A549 (cell line): Measurements from ENCODE around the gene KAT8. TPM values are rescaled to one million over a fixed set of nuclear protein-coding genes. Genes with fewer than 3 reads are reported as not detected.
"Not testable (repeated sequence)": the region's sequence is repeated elsewhere in the genome, so short reads cannot be mapped to it uniquely, and the experiment has no call there.

Experiments
- ATAC-seq, 2 experiments: fragments of 200-7000 bp in 1 of 2; fragments of >200 bp in 1 of 2; cut with Nextera tagmentation in 1 of 2; cut with Tn5 transposase in 1 of 2; 3 replicates each; pipeline versions ENCODE4 v1.8.0 to v1.9.1; 2018 to 2020; ENCODE audit warnings: mild to moderate bottlenecking in 1 of 2, moderate library complexity in 1 of 2
- CTCF ChIA-PET: fragments of 300-600 bp; sonication (Branson Sonifier 250); formaldehyde crosslinking; extraction: SDS; loops from one replicate; lab custom pipeline; 2021; ENCODE audit warnings: antibody characterized with exemption, inconsistent platforms; lab: Yijun Ruan, JAX
- POLR2A ChIA-PET: fragments of 350-600 bp; formaldehyde crosslinking; extraction: SDS; loops from one replicate; lab custom pipeline; 2021; ENCODE audit warnings: antibody characterized with exemption, inconsistent platforms; lab: Yijun Ruan, JAX
- DNase-seq, 2 experiments: peaks; one replicate each; pipeline versions ENCODE4 v3.0.0 to v3.0.0-alpha.2; 2011 to 2016; ENCODE audit warnings: low read depth in 1 of 2, low spot score in 1 of 2
- FAIRE-seq: peaks from 2 replicates; lab custom pipeline; 2011; peaks lifted over from hg19 to GRCh38; lab: Jason Lieb, UNC
- H3K27ac ChIP-seq, 2 experiments: fragments of >200 bp; sonication (Bioruptor Twin); formaldehyde crosslinking; 3 replicates each; pipeline ENCODE4 v1.5.1; 2016 to 2017
- H3K4me1 ChIP-seq: fragments of >200 bp; sonication (Bioruptor Twin); formaldehyde crosslinking; 3 replicates; pipeline ENCODE4 v1.6.1; 2016
- H3K4me2 ChIP-seq: fragments of >200 bp; sonication (Bioruptor Twin); formaldehyde crosslinking; 3 replicates; pipeline ENCODE4 v1.6.1; 2016
- H3K4me3 ChIP-seq: fragments of >200 bp; sonication (Bioruptor Twin); formaldehyde crosslinking; 3 replicates; pipeline ENCODE4 v1.5.1; 2016
- H3K9me3 ChIP-seq: fragments of >200 bp; sonication (Bioruptor Twin); formaldehyde crosslinking; 3 replicates; pipeline ENCODE4 v1.6.1; 2016
- ATOH8 ChIP-seq: fragments of 250-450 bp; sonication (Bioruptor Pico); IDR thresholded peaks from 2 replicates; pipeline ENCODE4 v1.5.0; 2020; ENCODE audit warnings: low read depth, mild to moderate bottlenecking, moderate library complexity
- CHD4 ChIP-seq: fragments of 200-600 bp; sonication (generic); IDR thresholded peaks from 2 replicates; pipeline ENCODE4 v1.6.1; 2016; ENCODE audit warnings: antibody characterized with exemption, mild to moderate bottlenecking, borderline replicate concordance
- EHF ChIP-seq: fragments of 250-450 bp; sonication (Bioruptor Pico); IDR thresholded peaks from 2 replicates; pipeline ENCODE4 v1.5.0; 2020; ENCODE audit warnings: mild to moderate bottlenecking
- FOSB ChIP-seq: fragments of 250-450 bp; sonication (Bioruptor Pico); IDR thresholded peaks from 2 replicates; pipeline ENCODE4 v1.5.0; 2020; ENCODE audit warnings: mild to moderate bottlenecking, moderate library complexity
- FOSL2 ChIP-seq, 2 experiments: fragments of 450-650 bp in 1 of 2; fragments of >200 bp in 1 of 2; sonication (Bioruptor Twin) in 1 of 2; formaldehyde crosslinking; IDR thresholded peaks; 2 replicates each; pipeline versions ENCODE4 v1.5.0 to v1.6.1; 2016 to 2020; ENCODE audit warnings: mild to moderate bottlenecking in 1 of 2, moderate library complexity in 1 of 2
- GATA3 ChIP-seq: IDR thresholded peaks from 2 replicates; pipeline ENCODE4 v1.6.1; 2012; ENCODE audit warnings: borderline replicate concordance
- HMGXB4 ChIP-seq: fragments of 250-450 bp; sonication (Bioruptor Pico); IDR thresholded peaks from 2 replicates; pipeline ENCODE4 v1.5.0; 2021; ENCODE audit warnings: mild to moderate bottlenecking, moderate library complexity, borderline replicate concordance
- HOXA7 ChIP-seq: fragments of 250-450 bp; sonication (Bioruptor Pico); IDR thresholded peaks from 2 replicates; pipeline ENCODE4 v1.5.0; 2020; ENCODE audit warnings: mild to moderate bottlenecking, moderate library complexity
- JUN ChIP-seq, 2 experiments: fragments of >200 bp; sonication (Bioruptor Twin); formaldehyde crosslinking; IDR thresholded peaks; 2 replicates in 1 of 2; 3 replicates in 1 of 2; pipeline ENCODE4 v1.6.1; 2016 to 2017
- MAFK ChIP-seq: fragments of 450-650 bp; IDR thresholded peaks from 2 replicates; pipeline ENCODE4 v1.6.1; 2014; ENCODE audit not compliant: partially characterized antibody
- NFE2L2 ChIP-seq: fragments of 150-350 bp; conservative IDR thresholded peaks from 2 replicates; pipeline ENCODE4 v1.6.1; 2014; ENCODE audit warnings: low read length
- POLR2AphosphoS2 ChIP-seq: conservative IDR thresholded peaks from 2 replicates; pipeline ENCODE4 v1.6.1; 2012; ENCODE audit warnings: low read length, improper control_type of control experiment, inconsistent platforms
- RAD21 ChIP-seq, 2 experiments: fragments of >200 bp in 1 of 2; sonication (Bioruptor Twin) in 1 of 2; formaldehyde crosslinking in 1 of 2; IDR thresholded peaks in 1 of 2; conservative IDR thresholded peaks in 1 of 2; 2 replicates in 1 of 2; 3 replicates in 1 of 2; pipeline ENCODE4 v1.6.1; 2012 to 2018; ENCODE audit warnings: inconsistent platforms in 1 of 2
- RNF2 ChIP-seq: fragments of 200-600 bp; sonication (generic); IDR thresholded peaks from 2 replicates; pipeline ENCODE4 v1.6.1; 2016; ENCODE audit warnings: low read depth, mild to moderate bottlenecking, antibody characterized with exemption, moderate library complexity, borderline replicate concordance
- SREBF2 ChIP-seq: fragments of 450-650 bp; IDR thresholded peaks from 2 replicates; pipeline ENCODE4 v1.6.1; 2014; ENCODE audit warnings: mild to moderate bottlenecking, moderate library complexity
- WGBS: methylation state at CpG from one replicate; pipeline ENCODE4 v1.1.6; 2017; ENCODE audit errors: missing lambda C conversion rate; 5-methylcytosine and 5-hydroxymethylcytosine counted together
- polyA plus RNA-seq, 4 experiments: library from polyadenylated mRNA; depleted of rRNA in 3 of 4; stranded (reverse); fragments of >200 nt; fragmentation: RNase III in 1 of 4; extraction: RNeasy Plus Mini Kit Qiagen cat#74134 plus additional on column Dnase treatment in 1 of 4; gene quantifications; 2 replicates in 3 of 4; 3 replicates in 1 of 4; pipeline ENCODE4 v1.2.3, GENCODE V29; 2011 to 2017

Gene KAT8
- polyA plus RNA-seq, 2 of the 4 experiments (the other 2 are of a cell fraction): 34.4 to 42.2 TPM

- FAIRE-seq (no peak), ATAC-seq (peak in 1 of 2 experiments; percentile 35; a peak in 3 of 6 replicates), DNase-seq (no peak)
- H3K4me2 ChIP-seq: no peak within 1 kb of the TSS
- no peaks in the 10 kb centered on the region for H3K9me3 ChIP-seq
- no peak for TF ChIP-seq FOSL2 (IDR thresholded peaks at IDR 0.05)
- peak; percentile 20; the same call in 1 of the 2 replicates for TF ChIP-seq FOSL2 (CRISPR knock-in tag; IDR thresholded peaks at IDR 0.05)
- no peak for TF ChIP-seq GATA3
- CTCF ChIA-PET: interaction anchor here (0.5 to 4.5 kb wide), 5 partner anchors 8 to 293 kb away, joined by 3 to 20 read pairs (median 3); no protein-coding TSS in a partner anchor
- WGBS: 76% methylated on average over 5 of the region's 11 CpGs
- POLR2A ChIA-PET: no interaction called here
- no peak within 1 kb of the TSS for H3K27ac ChIP-seq
- 0 out of 3 replicates have a peak, but pooled peaks cover 3% of the 10 kb centered on the region for H3K4me1 ChIP-seq
- no peak within 1 kb of the TSS for H3K4me3 ChIP-seq
Measured at GRCh38 chr16:31149894-31150890, 32.7 kb downstream of the KAT8 start, which contains the start of gene PRSS36. Gene PRSS36, minus strand, starts transcription at chr16:31150066. Its CDS starts 31 bp downstream, at chr16:31150035.

GRCh38 chr16:31150976-31151375 is 33.5 kb downstream of the KAT8 start:
- H3K4me1 ChIP-seq, DNase-seq, H3K9me3 ChIP-seq, POLR2A ChIA-PET, H3K4me2 ChIP-seq, H3K27ac ChIP-seq, ATAC-seq, FAIRE-seq, H3K4me3 ChIP-seq: not testable (repeated sequence)
- 66% methylated on average over 6 of the region's 6 CpGs for WGBS
- CTCF ChIA-PET: interaction anchor here (0.8 to 4.5 kb wide), 4 partner anchors 9 to 293 kb away, joined by 3 to 20 read pairs (median 4); no protein-coding TSS in a partner anchor

- ATAC-seq (no peak), DNase-seq (no peak)
- H3K4me1 ChIP-seq: no peaks in the 10 kb centered on the region
- WGBS: 72% methylated on average over 8 of the region's 8 CpGs
- CTCF ChIA-PET: interaction anchor here (0.6 to 4.6 kb wide), 10 partner anchors 7 to 712 kb away, joined by 3 to 46 read pairs (median 4); no protein-coding TSS in a partner anchor
- H3K4me2 ChIP-seq: no peak overlapping the region
- no peaks in the 10 kb centered on the region for H3K9me3 ChIP-seq
- POLR2A ChIA-PET: interaction anchor here (0.7 to 2.0 kb wide), 3 partner anchors 22 to 39 kb away, joined by 5 to 10 read pairs (median 6); partner anchors contain the start of genes FUS and KAT8
- TF ChIP-seq EHF (CRISPR knock-in tag) (no peak), MAFK (no peak), POLR2AphosphoS2 (no peak), ATOH8 (CRISPR knock-in tag) (no peak), CHD4 (no peak), NFE2L2 (no peak), JUN (IDR thresholded peaks at IDR 0.05) (no peak), FOSB (CRISPR knock-in tag) (no peak), RAD21 (conservative IDR thresholded peaks at IDR 0.05 in 1 of 2, IDR thresholded peaks at IDR 0.05 in 1 of 2) (no peak), HOXA7 (CRISPR knock-in tag) (no peak), RNF2 (no peak), HMGXB4 (CRISPR knock-in tag) (no peak), SREBF2 (no peak)
- TF ChIP-seq, all 56 proteins: peak for 0
- no peak overlapping the region for H3K4me3 ChIP-seq
- no peak overlapping the region for H3K27ac ChIP-seq
- FAIRE-seq: no peak
Measured at GRCh38 chr16:31157136-31157535, 39.7 kb downstream of the KAT8 start.
